Testis (tissue), 3 donors: Measurements from ENCODE around the gene FBXW7. TPM values are rescaled to one million over a fixed set of nuclear protein-coding genes. Genes with fewer than 3 reads are reported as not detected.

Experiments
- DNase-seq: peaks from one replicate; pipeline ENCODE4 v3.0.0-alpha.2; 2019
- H3K27ac ChIP-seq, 2 donors: fragments of 200-600 bp; sonication (generic); one replicate each; pipeline ENCODE4 v1.5.1; 2019
- H3K27me3 ChIP-seq: fragments of 200-600 bp; sonication (generic); one replicate; pipeline ENCODE4 v1.5.1; 2019
- H3K36me3 ChIP-seq: fragments of 200-600 bp; sonication (generic); one replicate; pipeline ENCODE4 v1.5.1; 2017; ENCODE audit warnings: low read depth; ENCODE audit errors: missing control alignments
- H3K4me1 ChIP-seq: fragments of 200-600 bp; sonication (generic); one replicate; pipeline ENCODE4 v1.5.1; 2019
- H3K4me3 ChIP-seq, 2 donors: fragments of 200-600 bp; sonication (generic); one replicate each; pipeline ENCODE4 v1.5.1; 2017 to 2019
- H3K9me3 ChIP-seq: fragments of 200-600 bp; sonication (generic); one replicate; pipeline ENCODE4 v1.5.1; 2017
- POLR2A ChIP-seq: fragments of 450-650 bp; IDR thresholded peaks from one replicate; pipeline ENCODE4 v1.6.1; 2017; ENCODE audit warnings: antibody characterized with exemption, mild to moderate bottlenecking, moderate library complexity
- WGBS, 2 donors: methylation state at CpG; one replicate each; pipeline ENCODE4 v1.1.5; 2018; 5-methylcytosine and 5-hydroxymethylcytosine counted together
- intact Hi-C: fragments of 100-400 bp; cut with DNase I; formaldehyde crosslinking; loops from one replicate; pipeline ENCODE4 v1.15.1; 2023; ENCODE audit warnings: low total_unique reads
- polyA plus RNA-seq: library from polyadenylated mRNA; stranded (reverse); fragments of 350-450 nt; fragmentation: Illumina TruSeq; extraction: RNeasy Lipid Tissue Mini Kit (QIAGEN cat#74804); gene quantifications from one replicate; pipeline ENCODE4 v1.2.3, GENCODE V29; 2014; ENCODE audit warnings: low read depth, low replicate concordance; ENCODE audit not compliant: insufficient read depth
- total RNA-seq, 2 donors: library from RNA; depleted of rRNA; stranded (reverse); fragments of >200 nt; gene quantifications; one replicate each; pipeline ENCODE4 v1.2.3, GENCODE V29; 2016
- TF ChIP-seq, protein P1 (sequence below), 3 experiments: fragments of 450-650 bp in 2 of 3; fragments of 200-600 bp in 1 of 3; sonication (generic) in 1 of 3; IDR thresholded peaks; one replicate each; pipeline ENCODE4 v1.5.1; 2016 to 2019; ENCODE audit warnings: antibody characterized with exemption in 3 of 3, mild to moderate bottlenecking in 2 of 3, moderate library complexity in 1 of 3

The FBXW7 gene
- total and polyA plus RNA-seq, 3 donors from 2014 or later: 44.8 to 68.5 (median 55.4) TPM

DNA sequence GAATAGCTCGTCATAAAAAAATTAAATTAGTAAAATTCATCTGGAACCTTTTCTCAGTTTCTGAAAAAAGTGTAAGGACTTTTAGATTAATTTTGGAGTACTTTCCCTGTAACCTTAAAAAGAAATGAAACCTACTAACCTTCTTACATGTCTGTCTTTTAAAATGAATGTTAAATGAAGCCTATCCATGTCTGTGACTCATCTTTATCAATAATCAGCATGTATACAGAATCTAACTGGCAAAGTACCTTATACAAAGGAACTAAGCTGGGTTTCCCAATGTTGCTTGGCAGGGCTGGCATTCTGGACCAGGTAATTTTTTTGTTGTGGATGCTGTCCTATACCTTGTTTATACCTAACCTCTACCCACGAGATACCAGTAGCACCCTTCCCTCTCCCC lies 13.6 kb downstream of the FBXW7 start:
- H3K36me3 ChIP-seq: no peaks in the 10 kb centered on the region
- no peak for TF ChIP-seq POLR2A
- TF ChIP-seq, protein P1, sequence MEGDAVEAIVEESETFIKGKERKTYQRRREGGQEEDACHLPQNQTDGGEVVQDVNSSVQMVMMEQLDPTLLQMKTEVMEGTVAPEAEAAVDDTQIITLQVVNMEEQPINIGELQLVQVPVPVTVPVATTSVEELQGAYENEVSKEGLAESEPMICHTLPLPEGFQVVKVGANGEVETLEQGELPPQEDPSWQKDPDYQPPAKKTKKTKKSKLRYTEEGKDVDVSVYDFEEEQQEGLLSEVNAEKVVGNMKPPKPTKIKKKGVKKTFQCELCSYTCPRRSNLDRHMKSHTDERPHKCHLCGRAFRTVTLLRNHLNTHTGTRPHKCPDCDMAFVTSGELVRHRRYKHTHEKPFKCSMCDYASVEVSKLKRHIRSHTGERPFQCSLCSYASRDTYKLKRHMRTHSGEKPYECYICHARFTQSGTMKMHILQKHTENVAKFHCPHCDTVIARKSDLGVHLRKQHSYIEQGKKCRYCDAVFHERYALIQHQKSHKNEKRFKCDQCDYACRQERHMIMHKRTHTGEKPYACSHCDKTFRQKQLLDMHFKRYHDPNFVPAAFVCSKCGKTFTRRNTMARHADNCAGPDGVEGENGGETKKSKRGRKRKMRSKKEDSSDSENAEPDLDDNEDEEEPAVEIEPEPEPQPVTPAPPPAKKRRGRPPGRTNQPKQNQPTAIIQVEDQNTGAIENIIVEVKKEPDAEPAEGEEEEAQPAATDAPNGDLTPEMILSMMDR (IDR thresholded peaks at IDR 0.05): no peak
- DNase-seq: no peak
- H3K4me1 ChIP-seq: no peaks in the 10 kb centered on the region
- no peaks in the 10 kb centered on the region for H3K9me3 ChIP-seq
- WGBS, 2 donors: 87 to 91% methylated on average over 2 of the region's 2 CpGs
- intact Hi-C loops: no loop called here
- H3K27me3 ChIP-seq: no peaks in the 10 kb centered on the region
- H3K27ac ChIP-seq: no peak overlapping the region
- H3K4me3 ChIP-seq: no peak overlapping the region

DNA sequence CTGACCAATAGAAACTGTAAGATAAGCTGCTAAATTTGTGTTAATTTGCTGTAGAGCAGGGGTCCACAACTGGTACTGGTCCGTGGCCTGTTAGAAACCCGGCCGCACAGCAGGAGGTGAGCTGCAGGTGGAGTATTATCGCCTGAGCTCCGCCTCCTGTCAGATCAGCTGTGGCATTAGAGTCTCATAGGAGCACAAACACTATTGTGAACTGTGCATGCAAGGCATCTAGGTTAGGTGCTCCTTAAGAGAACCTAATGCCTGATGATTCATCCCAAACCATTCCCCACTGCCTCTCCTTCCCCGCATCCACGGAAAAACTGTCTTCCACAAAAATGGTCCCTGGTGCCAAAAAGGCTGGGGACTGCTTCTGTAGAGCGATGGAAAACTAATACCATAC lies 19.7 kb downstream of the FBXW7 start:
- no peak overlapping the region for H3K27ac ChIP-seq
- 93% methylated on average over 8 of the region's 8 CpGs for WGBS, 2 donors
- no peaks in the 10 kb centered on the region for H3K36me3 ChIP-seq
- TF ChIP-seq POLR2A: no peak
- TF ChIP-seq, protein P1 (IDR thresholded peaks at IDR 0.05): no peak
- intact Hi-C loops: no loop called here
- no peak overlapping the region for H3K4me3 ChIP-seq
- H3K4me1 ChIP-seq: no peaks in the 10 kb centered on the region
- H3K27me3 ChIP-seq: no peaks in the 10 kb centered on the region
- no peaks in the 10 kb centered on the region for H3K9me3 ChIP-seq
- DNase-seq: no peak

DNA sequence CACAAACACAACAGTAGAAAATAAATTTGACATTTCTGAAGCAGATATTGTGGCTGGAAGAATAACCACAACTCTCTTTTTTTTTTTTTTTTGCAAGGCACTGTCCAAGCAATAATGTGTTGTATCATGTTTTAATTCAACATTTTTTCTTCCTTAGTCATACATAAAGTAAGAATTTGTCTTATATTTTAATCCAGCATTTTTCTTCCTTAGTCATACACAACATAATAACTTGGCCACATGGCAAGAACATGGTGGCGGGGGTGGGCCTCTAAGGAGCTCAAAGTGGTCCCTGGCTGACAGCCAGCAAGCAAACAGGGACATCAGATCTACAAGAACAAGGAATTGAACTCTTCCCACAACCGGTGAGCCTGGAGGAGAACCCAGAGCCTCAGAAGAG lies 20.2 kb downstream of the FBXW7 start:
- Histone ChIP-seq H3K27ac (no peak overlapping the region), H3K36me3 (no peaks in the 10 kb centered on the region), H3K27me3 (no peaks in the 10 kb centered on the region), H3K4me1 (no peaks in the 10 kb centered on the region), H3K4me3 (no peak overlapping the region), H3K9me3 (no peaks in the 10 kb centered on the region)
- DNase-seq: no peak
- intact Hi-C loops: no loop called here
- no peak for TF ChIP-seq POLR2A
- TF ChIP-seq, protein P1 (IDR thresholded peaks at IDR 0.05): no peak
- 85 to 86% methylated on average over 2 of the region's 2 CpGs for WGBS, 2 donors

DNA sequence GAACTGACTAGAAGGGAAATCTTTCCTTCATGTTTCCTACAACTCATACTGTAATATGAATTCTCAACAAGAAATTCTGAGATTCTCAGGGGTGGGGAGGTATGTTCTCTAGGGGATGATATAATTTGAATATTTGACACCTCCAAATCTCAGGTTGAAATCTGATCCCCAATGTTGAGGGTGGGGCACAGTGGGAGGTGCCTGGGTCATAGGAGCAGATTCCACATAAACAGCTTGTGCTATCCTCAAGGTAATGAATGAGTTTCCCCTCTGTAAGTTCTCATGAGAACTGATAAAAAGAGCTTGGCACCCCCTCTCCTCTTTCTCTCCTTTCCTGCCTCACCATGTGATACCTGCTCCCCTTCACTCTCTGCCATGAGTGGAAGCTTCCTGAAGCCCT lies 21.5 kb downstream of the FBXW7 start:
- DNase-seq: no peak
- Histone ChIP-seq H3K4me3 (no peak overlapping the region), H3K4me1 (no peaks in the 10 kb centered on the region), H3K9me3 (no peaks in the 10 kb centered on the region), H3K27ac (no peak overlapping the region), H3K36me3 (no peaks in the 10 kb centered on the region), H3K27me3 (no peaks in the 10 kb centered on the region)
- intact Hi-C loops: no loop called here
- no peak for TF ChIP-seq POLR2A
- TF ChIP-seq, protein P1 (IDR thresholded peaks at IDR 0.05): no peak

DNA sequence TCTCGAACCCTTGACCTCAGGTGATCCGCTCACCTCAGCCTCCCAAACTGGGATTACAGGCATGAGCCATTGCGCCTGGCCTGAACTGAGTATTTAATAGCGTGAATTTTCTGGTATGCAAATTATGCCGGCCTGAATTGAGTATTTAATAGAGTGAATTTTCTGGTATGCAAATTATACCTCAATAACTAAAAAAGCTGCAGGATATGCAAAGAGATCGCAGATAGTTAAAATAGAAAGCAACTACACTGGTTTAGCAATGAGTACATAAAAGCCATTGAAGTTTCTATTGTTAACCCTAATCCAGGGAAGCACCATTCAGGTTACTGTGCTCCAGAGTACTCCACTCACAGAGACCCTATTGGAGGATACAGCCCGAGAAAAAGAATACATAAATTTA lies 22.8 kb downstream of the FBXW7 start:
- no peak overlapping the region for H3K4me3 ChIP-seq
- no peaks in the 10 kb centered on the region for H3K36me3 ChIP-seq
- H3K27me3 ChIP-seq: no peaks in the 10 kb centered on the region
- DNase-seq: no peak
- no peak for TF ChIP-seq POLR2A
- TF ChIP-seq, protein P1 (IDR thresholded peaks at IDR 0.05): no peak
- no peaks in the 10 kb centered on the region for H3K9me3 ChIP-seq
- H3K27ac ChIP-seq: no peak overlapping the region
- no peaks in the 10 kb centered on the region for H3K4me1 ChIP-seq
- WGBS, 2 donors: 97 to 100% methylated on average over 7 of the region's 7 CpGs
- intact Hi-C loops: no loop called here
